ENCODE measurements around the gene CDCA5.

The CDCA5 gene, protein sequence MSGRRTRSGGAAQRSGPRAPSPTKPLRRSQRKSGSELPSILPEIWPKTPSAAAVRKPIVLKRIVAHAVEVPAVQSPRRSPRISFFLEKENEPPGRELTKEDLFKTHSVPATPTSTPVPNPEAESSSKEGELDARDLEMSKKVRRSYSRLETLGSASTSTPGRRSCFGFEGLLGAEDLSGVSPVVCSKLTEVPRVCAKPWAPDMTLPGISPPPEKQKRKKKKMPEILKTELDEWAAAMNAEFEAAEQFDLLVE
- 0.70 to 1.2 (median 0.97) reads per million in 3 donors for total RNA-seq

DNA sequence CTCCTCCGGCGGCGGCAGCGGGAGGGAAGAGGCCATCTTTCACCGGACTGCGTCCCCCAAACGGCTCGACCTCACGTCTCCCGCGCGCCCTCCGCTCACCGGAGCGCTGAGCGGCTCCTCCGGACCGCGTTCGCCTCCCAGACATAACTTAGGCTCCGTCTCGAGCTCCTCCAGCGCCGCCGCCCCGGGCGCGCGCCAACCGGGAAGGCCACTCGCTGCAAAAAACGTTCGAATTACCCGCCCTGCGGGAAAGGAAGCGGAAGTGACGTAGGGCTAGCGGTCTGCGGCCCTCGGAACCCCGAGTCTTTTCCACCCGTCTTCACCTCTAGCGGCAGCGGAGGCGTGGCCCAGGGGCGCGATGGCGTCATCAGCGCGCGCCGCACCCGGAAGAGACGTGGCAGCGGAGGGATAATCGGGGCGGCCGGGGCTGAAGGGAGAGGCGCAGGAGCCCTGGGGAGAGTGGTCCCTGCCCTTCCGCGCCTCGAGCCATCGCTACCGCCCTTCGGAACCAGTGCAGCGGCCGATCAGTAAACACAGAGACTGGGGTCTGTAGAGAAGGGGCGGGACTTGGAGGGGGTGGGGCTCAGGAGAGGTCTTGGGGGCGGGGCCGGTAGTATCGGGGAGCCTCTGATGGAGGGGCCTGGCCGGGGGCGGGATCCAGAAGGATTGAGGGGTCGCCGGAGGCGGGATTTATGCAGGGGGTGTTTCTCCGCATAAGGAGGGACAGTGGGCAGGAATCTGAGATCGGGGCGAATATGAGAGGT lies at the start of gene CDCA5, which contains the start of gene ZFPL1:
Gene CDCA5 (minus strand): TSS at position 207 of the 764 bp plus-strand sequence. CDS start 62 bp downstream, at position 145.
Gene ZFPL1 (plus strand): TSS at position 389 of the 764 bp plus-strand sequence. CDS start 477 bp downstream, outside the sequence.
- no peaks in the 10 kb centered on the region for H3K27me3 ChIP-seq (replicated peaks; ENCODE audit: control insufficient read depth, insufficient read depth, low read length, poor library complexity, severe bottlenecking)
- peak within 1 kb of the TSS; percentile 83 for H3K4me3 ChIP-seq (ENCODE audit: insufficient read depth, low read depth, low read length, poor library complexity, severe bottlenecking)

DNA sequence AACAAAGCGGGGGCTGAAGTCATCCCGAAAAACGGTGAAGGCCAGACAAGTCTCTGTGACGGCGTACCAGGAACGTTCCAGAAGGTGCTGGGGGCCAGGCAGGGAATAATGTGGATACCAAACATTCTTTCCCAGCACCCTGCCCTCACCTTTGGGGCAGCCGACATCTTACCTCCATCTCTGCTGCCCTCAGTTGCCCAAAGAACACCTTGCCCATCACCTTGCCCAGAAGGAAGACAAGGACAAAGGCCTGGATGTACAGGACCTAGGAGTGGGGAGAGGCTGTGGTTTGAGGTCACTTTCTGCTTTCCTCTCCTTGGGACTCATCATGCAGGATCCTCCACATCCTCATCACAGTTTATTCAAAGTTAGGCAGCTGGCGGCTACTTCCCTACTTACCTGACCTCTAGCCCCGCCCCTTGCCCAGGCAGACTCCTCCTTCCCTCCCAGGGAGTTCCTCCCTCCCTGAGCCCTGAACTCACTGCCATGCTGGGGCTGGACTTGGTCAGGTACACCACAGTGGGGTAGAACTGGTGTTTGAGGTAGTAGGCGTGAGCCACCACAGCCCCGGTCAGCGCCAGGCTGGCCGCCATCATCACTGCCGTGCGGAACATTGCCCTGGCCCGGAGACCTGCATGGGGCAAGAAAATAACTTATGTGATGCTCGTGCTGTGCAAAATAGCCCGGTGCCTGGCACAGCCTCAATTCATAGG lies 49.3 kb upstream of the CDCA5 start:
- H3K9me3 ChIP-seq (ENCODE audit: control insufficient read depth, low read length), result no peaks in the 10 kb centered on the region
- peaks cover 21% of the 10 kb centered on the region for H3K4me1 ChIP-seq (ENCODE audit: control insufficient read depth, insufficient read depth, low read length, poor library complexity, severe bottlenecking)
- no peaks in the 10 kb centered on the region for H3K27me3 ChIP-seq (replicated peaks; ENCODE audit: control insufficient read depth, insufficient read depth, low read length, poor library complexity, severe bottlenecking)
- peak in 1 of 3 donors; percentile 49 for DNase-seq
- peak overlapping the region; percentile 99 for H3K27ac ChIP-seq (ENCODE audit: insufficient read depth, low read length, poor library complexity, severe bottlenecking)
- H3K4me3 ChIP-seq (ENCODE audit: insufficient read depth, low read depth, low read length, poor library complexity, severe bottlenecking), result peak overlapping the region; percentile 83
- H3K36me3 ChIP-seq (ENCODE audit: control insufficient read depth, insufficient read depth, low read length), result peaks cover 48% of the 10 kb centered on the region

More for the DNA sequence above, at the start of gene CDCA5, which contains the start of gene ZFPL1:
- Histone ChIP-seq H3K36me3 (ENCODE audit: control insufficient read depth, insufficient read depth, low read length) (peaks cover 28% of the 10 kb centered on the region), H3K27ac (ENCODE audit: insufficient read depth, low read length, poor library complexity, severe bottlenecking) (peak within 1 kb of the TSS; percentile 95), H3K9me3 (ENCODE audit: control insufficient read depth, low read length) (no peaks in the 10 kb centered on the region), H3K4me1 (ENCODE audit: control insufficient read depth, insufficient read depth, low read length, poor library complexity, severe bottlenecking) (peaks cover 16% of the 10 kb centered on the region)
- peak; percentile 91 to 92 (median 92) for DNase-seq

DNA sequence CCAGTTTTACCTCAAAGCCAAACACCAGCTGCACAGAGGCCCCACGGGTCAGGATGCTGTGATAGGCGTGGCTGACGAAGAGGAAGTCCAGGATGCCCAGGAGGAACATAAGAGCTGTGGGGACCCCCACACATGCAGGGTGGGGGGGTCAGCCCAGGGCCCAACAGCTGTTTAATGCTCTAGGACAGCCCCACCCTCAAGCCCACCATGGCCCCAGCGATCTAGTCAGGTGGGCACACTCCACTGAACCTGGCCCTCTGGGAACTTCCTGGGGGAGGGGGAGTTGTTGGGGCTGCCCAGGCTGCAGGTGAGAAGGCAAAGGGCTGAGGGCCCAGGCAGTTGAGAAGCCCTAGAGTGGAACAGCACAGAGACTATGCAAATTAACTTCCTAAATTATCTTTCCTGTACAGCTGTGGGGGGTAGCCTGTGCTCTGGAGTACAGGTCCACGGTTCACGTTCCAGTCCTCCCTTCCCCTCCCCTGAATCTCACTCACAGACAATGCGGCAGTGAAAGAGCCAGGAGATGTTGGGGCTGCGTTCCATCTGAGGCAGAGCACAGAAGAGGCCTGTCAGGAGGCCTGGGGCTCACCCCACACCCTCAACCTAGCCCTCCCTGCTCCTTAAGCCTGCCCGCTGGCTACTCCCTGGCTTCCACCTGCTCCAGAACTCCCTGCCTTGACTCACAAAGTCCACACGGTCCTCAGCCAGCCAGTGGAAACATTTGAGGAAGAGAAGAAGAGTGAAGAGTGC lies 48.6 kb upstream of the CDCA5 start:
- Histone ChIP-seq H3K36me3 (ENCODE audit: control insufficient read depth, insufficient read depth, low read length) (peaks cover 56% of the 10 kb centered on the region), H3K4me3 (ENCODE audit: insufficient read depth, low read depth, low read length, poor library complexity, severe bottlenecking) (no peak overlapping the region), H3K9me3 (ENCODE audit: control insufficient read depth, low read length) (no peaks in the 10 kb centered on the region), H3K27me3 (replicated peaks; ENCODE audit: control insufficient read depth, insufficient read depth, low read length, poor library complexity, severe bottlenecking) (no peaks in the 10 kb centered on the region), H3K27ac (ENCODE audit: insufficient read depth, low read length, poor library complexity, severe bottlenecking) (no peak overlapping the region), H3K4me1 (ENCODE audit: control insufficient read depth, insufficient read depth, low read length, poor library complexity, severe bottlenecking) (peaks cover 21% of the 10 kb centered on the region)
- DNase-seq, result no peak

DNA sequence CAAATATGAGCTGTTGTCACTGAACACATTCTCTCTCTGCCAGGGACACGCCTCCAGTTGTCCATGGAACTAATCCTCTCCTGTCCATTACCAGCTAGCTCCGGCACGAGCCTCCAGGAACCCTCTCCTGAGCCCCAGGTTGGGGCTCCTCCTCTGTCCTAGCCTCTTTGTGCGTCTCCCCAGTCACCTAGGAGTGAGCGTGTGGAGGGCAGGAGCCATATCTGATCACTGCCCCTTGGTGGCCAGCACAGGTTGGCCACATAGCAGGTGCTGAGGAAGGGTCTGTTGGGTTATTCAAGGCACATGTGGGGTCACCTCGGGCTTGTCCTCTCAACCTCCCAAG lies 48.0 kb upstream of the CDCA5 start:
- H3K4me1 ChIP-seq (ENCODE audit: control insufficient read depth, insufficient read depth, low read length, poor library complexity, severe bottlenecking), result peaks cover 21% of the 10 kb centered on the region

DNA sequence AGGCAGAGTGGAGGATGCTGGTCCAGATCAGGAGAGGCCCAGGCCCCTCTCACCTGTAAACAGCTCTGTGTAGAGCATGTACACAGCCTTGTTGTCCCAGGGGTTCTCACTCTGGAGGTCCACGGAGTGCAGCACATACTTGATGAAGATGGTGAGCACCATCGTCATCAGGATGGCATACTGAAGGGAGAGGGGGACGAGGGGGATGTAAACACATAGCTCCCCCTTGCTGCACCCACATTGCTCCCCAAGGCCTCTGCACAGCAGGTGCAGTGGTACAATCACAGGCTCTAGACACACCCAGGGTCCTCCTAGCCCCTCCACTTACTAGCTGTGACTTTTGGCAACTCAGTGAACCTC lies 47.6 kb upstream of the CDCA5 start:
- peaks cover 21% of the 10 kb centered on the region for H3K4me1 ChIP-seq (ENCODE audit: control insufficient read depth, insufficient read depth, low read length, poor library complexity, severe bottlenecking)

More for the DNA sequence above, 48.0 kb upstream of the CDCA5 start:
- Histone ChIP-seq H3K4me3 (ENCODE audit: insufficient read depth, low read depth, low read length, poor library complexity, severe bottlenecking) (no peak overlapping the region), H3K36me3 (ENCODE audit: control insufficient read depth, insufficient read depth, low read length) (peaks cover 61% of the 10 kb centered on the region), H3K27ac (ENCODE audit: insufficient read depth, low read length, poor library complexity, severe bottlenecking) (no peak overlapping the region), H3K9me3 (ENCODE audit: control insufficient read depth, low read length) (no peaks in the 10 kb centered on the region), H3K27me3 (replicated peaks; ENCODE audit: control insufficient read depth, insufficient read depth, low read length, poor library complexity, severe bottlenecking) (no peaks in the 10 kb centered on the region)
- no peak for DNase-seq

DNA sequence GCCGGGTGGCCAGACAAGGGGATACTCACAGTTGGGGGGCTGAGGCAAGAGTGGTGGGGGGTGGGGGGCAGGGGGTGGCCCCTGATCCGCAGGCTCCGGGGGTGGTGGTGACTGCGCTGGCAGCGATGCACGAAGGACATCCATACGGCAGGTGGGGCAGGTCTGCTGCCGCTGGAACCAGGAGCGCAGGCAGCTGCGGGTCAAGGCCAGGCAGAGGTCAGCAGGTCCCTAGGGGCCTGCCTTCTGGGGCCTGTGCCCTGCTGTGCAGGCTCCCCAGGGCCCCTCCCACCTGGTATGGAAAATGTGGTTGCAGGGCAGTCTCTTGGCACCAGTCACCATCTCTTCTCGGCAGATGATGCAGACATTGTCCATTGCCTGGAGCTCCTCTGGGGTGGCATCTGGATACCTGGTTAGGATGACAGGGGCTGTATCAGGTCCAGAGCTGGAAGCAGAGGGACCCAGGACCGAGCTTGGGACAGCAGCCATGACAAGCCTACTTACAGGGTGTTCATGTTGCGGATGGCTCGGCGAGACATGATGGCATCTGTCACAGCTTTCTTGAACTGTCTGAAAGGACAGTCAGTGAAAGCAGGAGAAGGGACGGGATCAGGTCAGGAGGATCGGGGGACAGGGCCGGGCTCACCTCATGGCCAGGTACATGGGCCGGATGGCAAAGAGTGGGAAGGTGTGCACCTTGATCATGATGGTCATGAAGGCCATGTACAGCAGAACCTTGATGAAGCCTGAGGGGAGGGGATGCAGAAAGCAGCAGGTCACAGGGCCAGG lies 47.0 kb upstream of the CDCA5 start:
- no peak for DNase-seq
- Histone ChIP-seq H3K4me3 (ENCODE audit: insufficient read depth, low read depth, low read length, poor library complexity, severe bottlenecking) (no peak overlapping the region), H3K4me1 (ENCODE audit: control insufficient read depth, insufficient read depth, low read length, poor library complexity, severe bottlenecking) (peaks cover 17% of the 10 kb centered on the region), H3K27ac (ENCODE audit: insufficient read depth, low read length, poor library complexity, severe bottlenecking) (no peak overlapping the region), H3K27me3 (replicated peaks; ENCODE audit: control insufficient read depth, insufficient read depth, low read length, poor library complexity, severe bottlenecking) (no peaks in the 10 kb centered on the region), H3K36me3 (ENCODE audit: control insufficient read depth, insufficient read depth, low read length) (peaks cover 71% of the 10 kb centered on the region), H3K9me3 (ENCODE audit: control insufficient read depth, low read length) (no peaks in the 10 kb centered on the region)

More for the DNA sequence above, 47.6 kb upstream of the CDCA5 start:
- Histone ChIP-seq H3K27me3 (replicated peaks; ENCODE audit: control insufficient read depth, insufficient read depth, low read length, poor library complexity, severe bottlenecking) (no peaks in the 10 kb centered on the region), H3K4me3 (ENCODE audit: insufficient read depth, low read depth, low read length, poor library complexity, severe bottlenecking) (no peak overlapping the region), H3K36me3 (ENCODE audit: control insufficient read depth, insufficient read depth, low read length) (peaks cover 66% of the 10 kb centered on the region), H3K27ac (ENCODE audit: insufficient read depth, low read length, poor library complexity, severe bottlenecking) (no peak overlapping the region), H3K9me3 (ENCODE audit: control insufficient read depth, low read length) (no peaks in the 10 kb centered on the region)
- no peak for DNase-seq

DNA sequence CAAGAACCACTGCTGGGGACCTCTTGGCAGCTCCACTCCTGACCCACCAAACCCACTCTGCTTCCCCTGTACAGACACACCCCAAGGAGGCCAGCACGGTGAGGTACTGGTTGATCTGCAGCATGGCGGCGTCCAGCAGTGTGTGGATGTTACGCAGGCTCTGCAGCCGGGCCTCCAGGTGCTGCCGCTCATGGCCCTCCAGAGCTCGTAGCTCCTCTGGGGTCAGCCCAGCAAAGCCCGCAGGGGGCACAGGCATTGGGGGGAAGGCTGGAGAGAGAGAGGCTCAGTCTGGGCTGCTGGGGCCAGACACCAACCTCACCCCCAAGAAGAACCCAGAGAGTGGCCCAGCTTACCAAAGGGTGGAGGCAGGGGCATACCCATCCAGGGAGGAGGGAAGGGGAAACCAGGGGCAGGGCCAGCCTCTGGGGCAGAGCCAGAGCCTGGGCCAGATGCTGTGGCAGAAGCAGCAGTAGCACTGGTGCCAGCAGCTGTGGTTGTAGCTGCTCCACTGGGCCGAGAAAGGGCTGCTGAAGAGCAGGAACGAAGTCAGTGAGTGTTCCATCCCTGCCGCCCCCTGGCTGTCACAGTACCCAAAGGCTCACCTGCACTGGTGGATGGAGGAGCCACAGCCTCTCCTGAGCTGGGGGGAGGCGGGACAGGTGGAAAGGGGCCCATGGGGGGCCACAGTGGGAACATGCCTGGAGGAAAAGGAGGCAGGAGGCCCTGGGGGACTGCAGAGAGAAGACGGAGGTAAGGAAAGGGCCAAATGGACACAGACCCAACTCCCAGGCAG lies 46.0 kb upstream of the CDCA5 start:
- peaks cover 10% of the 10 kb centered on the region for H3K4me1 ChIP-seq (ENCODE audit: control insufficient read depth, insufficient read depth, low read length, poor library complexity, severe bottlenecking)
- no peak overlapping the region for H3K27ac ChIP-seq (ENCODE audit: insufficient read depth, low read length, poor library complexity, severe bottlenecking)
- DNase-seq, result no peak
- peaks cover 80% of the 10 kb centered on the region for H3K36me3 ChIP-seq (ENCODE audit: control insufficient read depth, insufficient read depth, low read length)
- H3K9me3 ChIP-seq (ENCODE audit: control insufficient read depth, low read length), result no peaks in the 10 kb centered on the region
- no peaks in the 10 kb centered on the region for H3K27me3 ChIP-seq (replicated peaks; ENCODE audit: control insufficient read depth, insufficient read depth, low read length, poor library complexity, severe bottlenecking)
- no peak overlapping the region for H3K4me3 ChIP-seq (ENCODE audit: insufficient read depth, low read depth, low read length, poor library complexity, severe bottlenecking)

DNA sequence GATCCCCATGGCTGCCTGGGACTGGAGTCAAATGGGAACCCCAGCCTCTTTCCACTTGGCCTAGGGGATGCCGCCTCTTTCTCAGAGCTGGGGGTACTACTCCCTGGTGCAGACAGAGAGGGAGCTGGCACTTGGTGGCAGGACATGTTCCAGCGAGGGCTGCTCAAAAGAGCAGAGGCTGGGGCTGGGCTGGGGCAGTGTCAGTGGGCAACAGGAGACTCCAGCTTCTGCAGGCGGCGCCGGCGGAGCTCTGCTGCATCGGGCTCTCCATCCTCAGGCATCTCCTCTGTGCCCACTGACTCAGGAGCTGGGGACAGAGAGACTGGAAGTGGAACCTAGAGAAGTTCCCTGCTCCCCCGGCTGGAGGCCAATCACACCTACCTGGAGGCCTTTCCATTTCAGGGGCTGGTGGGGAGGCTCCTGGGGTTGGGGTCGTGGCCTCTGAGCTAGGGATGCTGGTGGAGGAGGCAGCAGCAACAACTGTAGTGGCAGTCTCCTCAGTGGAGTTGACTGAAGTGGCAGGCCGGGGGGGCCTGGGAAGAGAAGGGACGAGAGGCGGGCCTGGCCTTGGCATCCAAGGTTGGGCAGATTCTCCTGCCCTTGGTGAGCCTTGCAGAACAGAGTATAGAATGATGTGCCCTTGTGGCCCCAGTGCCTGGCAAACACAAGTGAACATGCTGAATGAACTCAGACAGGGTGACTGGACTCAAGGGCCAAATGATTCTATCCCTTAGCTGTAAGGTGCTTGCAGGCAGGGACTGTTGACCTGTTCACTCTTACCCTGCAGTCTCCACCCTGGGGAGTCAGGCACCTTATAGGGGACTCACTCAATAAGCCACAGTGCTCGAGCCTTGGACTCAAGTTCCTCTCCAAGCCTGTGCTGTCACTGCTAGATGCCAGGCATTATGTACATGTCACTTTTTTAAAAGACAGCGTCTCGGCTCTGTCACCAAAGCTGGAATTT lies 44.6 kb upstream of the CDCA5 start:
- Histone ChIP-seq H3K36me3 (ENCODE audit: control insufficient read depth, insufficient read depth, low read length) (peaks cover 89% of the 10 kb centered on the region), H3K9me3 (ENCODE audit: control insufficient read depth, low read length) (no peaks in the 10 kb centered on the region), H3K4me1 (ENCODE audit: control insufficient read depth, insufficient read depth, low read length, poor library complexity, severe bottlenecking) (peaks cover 9% of the 10 kb centered on the region), H3K27me3 (replicated peaks; ENCODE audit: control insufficient read depth, insufficient read depth, low read length, poor library complexity, severe bottlenecking) (no peaks in the 10 kb centered on the region), H3K4me3 (ENCODE audit: insufficient read depth, low read depth, low read length, poor library complexity, severe bottlenecking) (no peak overlapping the region), H3K27ac (ENCODE audit: insufficient read depth, low read length, poor library complexity, severe bottlenecking) (no peak overlapping the region)
- DNase-seq, result no peak
